Tibial artery (tissue), 4 donors: Measurements from ENCODE around the gene MDH1B.
"Not testable (repeated sequence)": the region's sequence is repeated elsewhere in the genome, so short reads cannot be mapped to it uniquely, and the experiment has no call there.

Source experiments
- DNase-seq, 2 donors: peaks; one replicate each; pipeline ENCODE4 v3.0.0-alpha.2; 2019
- H3K27ac ChIP-seq, 2 donors: fragments of 200-600 bp; sonication (generic) in 1 of 2; 1 replicate in 1 of 2; 2 replicates in 1 of 2; pipeline ENCODE4 v1.5.1; 2018 to 2019; ENCODE audit warnings: mild to moderate bottlenecking in 1 of 2
- H3K27me3 ChIP-seq, 2 donors: fragments of 200-600 bp; sonication (generic) in 1 of 2; one replicate each; pipeline versions ENCODE4 v1.5.1 to v1.6.0; 2016 to 2019
- H3K36me3 ChIP-seq, 3 donors: fragments of 200-600 bp; sonication (generic) in 2 of 3; one replicate each; pipeline ENCODE4 v1.5.1; 2016 to 2019; ENCODE audit warnings: mild to moderate bottlenecking in 2 of 3
- H3K4me1 ChIP-seq, 4 donors: fragments of 200-600 bp; sonication (generic) in 2 of 4; 1 replicate in 3 of 4; 2 replicates in 1 of 4; pipeline ENCODE4 v1.5.1; 2016 to 2019
- H3K4me3 ChIP-seq, 2 donors: fragments of 200-600 bp; sonication (generic) in 1 of 2; 1 replicate in 1 of 2; 2 replicates in 1 of 2; pipeline ENCODE4 v1.5.1; 2018 to 2019; ENCODE audit warnings: mild to moderate bottlenecking in 2 of 2
- H3K9me3 ChIP-seq, 3 donors: fragments of 200-600 bp; sonication (generic) in 1 of 3; one replicate each; pipeline ENCODE4 v1.5.1; 2016 to 2019
- CTCF ChIP-seq, 2 experiments: fragments of 200-600 bp in 1 of 2; fragments of 450-650 bp in 1 of 2; IDR thresholded peaks; one replicate each; pipeline ENCODE4 v1.5.1; 2017 to 2019; ENCODE audit warnings: antibody characterized with exemption in 2 of 2, mild to moderate bottlenecking in 1 of 2, moderate library complexity in 1 of 2
- intact Hi-C: fragments of 100-400 bp; cut with DNase I; formaldehyde crosslinking; loops from one replicate; pipeline ENCODE4 v1.15.0; 2023; ENCODE audit warnings: low total_unique reads

MDH1B gene

GRCh38 chr2:206765242-206766056 lies at the start of gene MDH1B, which contains the start of gene FASTKD2:
MDH1B (minus strand) TSS chr2:206765328; CDS start chr2:206765271, 57 bp downstream.
FASTKD2 (plus strand) TSS chr2:206765606; CDS start chr2:206766694, 1,088 bp downstream.
- H3K36me3 ChIP-seq = peaks cover 3 to 7% (median 4%) of the 10 kb centered on the region in 3 donors
- no peaks in the 10 kb centered on the region for H3K27me3 ChIP-seq
- peak within 1 kb of the TSS; percentile 70 to 89 for H3K4me3 ChIP-seq
- no peaks in the 10 kb centered on the region for H3K9me3 ChIP-seq
- DNase-seq = peak; percentile 93 to 94
- intact Hi-C loops = no loop called here
- H3K27ac ChIP-seq = peak within 1 kb of the TSS; percentile 86 to 89
- TF ChIP-seq CTCF (IDR thresholded peaks at IDR 0.05) = no peak
- peaks cover 0 to 42% (median 15%) of the 10 kb centered on the region in 4 donors for H3K4me1 ChIP-seq

- H3K27ac ChIP-seq = no peak overlapping the region
- peaks cover 0 to 9% (median 4%) of the 10 kb centered on the region in 3 donors for H3K36me3 ChIP-seq
- peaks cover 0 to 10% (median 3%) of the 10 kb centered on the region in 3 donors for H3K9me3 ChIP-seq
- DNase-seq = no peak
- TF ChIP-seq CTCF (IDR thresholded peaks at IDR 0.05) = no peak
- H3K4me1 ChIP-seq = no peaks in the 10 kb centered on the region
- intact Hi-C loops = no loop called here
- no peaks in the 10 kb centered on the region for H3K27me3 ChIP-seq
- H3K4me3 ChIP-seq = no peak overlapping the region
Measured at GRCh38 chr2:206814498-206814897, 49.4 kb upstream of the MDH1B start.

- H3K27ac ChIP-seq, H3K9me3 ChIP-seq, DNase-seq, H3K27me3 ChIP-seq, H3K4me1 ChIP-seq, intact Hi-C loops, H3K36me3 ChIP-seq, H3K4me3 ChIP-seq: not testable (repeated sequence)
Measured at GRCh38 chr2:206812471-206812870, 47.3 kb upstream of the MDH1B start.

- not testable (repeated sequence) for DNase-seq, H3K4me1 ChIP-seq, H3K9me3 ChIP-seq, H3K36me3 ChIP-seq, H3K4me3 ChIP-seq, H3K27me3 ChIP-seq, H3K27ac ChIP-seq
- intact Hi-C loops = loop anchor here (10.0 kb wide), 1 partner anchor 177 kb away; no protein-coding TSS in a partner anchor
Measured at GRCh38 chr2:206807624-206808023, 42.5 kb upstream of the MDH1B start.

GRCh38 chr2:206805887-206806607 lies 40.9 kb upstream of the MDH1B start:
- Histone ChIP-seq H3K27ac (no peak overlapping the region), H3K4me3 (no peak overlapping the region), H3K4me1 (no peaks in the 10 kb centered on the region), H3K9me3 (no peaks in the 10 kb centered on the region), H3K36me3 (no peaks in the 10 kb centered on the region), H3K27me3 (no peaks in the 10 kb centered on the region)
- intact Hi-C loops = loop anchor here (10.0 kb wide), 1 partner anchor 179 kb away; no protein-coding TSS in a partner anchor
- TF ChIP-seq CTCF (IDR thresholded peaks at IDR 0.05) = no peak
- DNase-seq = no peak

GRCh38 chr2:206804326-206804725 lies 39.2 kb upstream of the MDH1B start:
- no peak overlapping the region for H3K4me3 ChIP-seq
- no peaks in the 10 kb centered on the region for H3K9me3 ChIP-seq
- no peaks in the 10 kb centered on the region for H3K36me3 ChIP-seq
- no peak for DNase-seq
- TF ChIP-seq CTCF (IDR thresholded peaks at IDR 0.05) = no peak
- intact Hi-C loops = loop anchor here (5.0 to 10.0 kb wide), 2 partner anchors 180 to 668 kb away; no protein-coding TSS in a partner anchor
- H3K4me1 ChIP-seq = peaks cover 0 to 9% (median 5%) of the 10 kb centered on the region in 4 donors
- H3K27ac ChIP-seq = no peak overlapping the region
- no peaks in the 10 kb centered on the region for H3K27me3 ChIP-seq
